ENCODE measurements around the gene HIC1. TPM values are rescaled to one million over a fixed set of nuclear protein-coding genes. Genes with fewer than 3 reads are reported as not detected.
A peak's percentile ranks its signal among the peaks of the same experiment; 100 is the strongest.

Gene HIC1
- total RNA-seq, 4 donors from 2014 or later, result 27.6 to 64.7 (median 50.0) TPM

DNA sequence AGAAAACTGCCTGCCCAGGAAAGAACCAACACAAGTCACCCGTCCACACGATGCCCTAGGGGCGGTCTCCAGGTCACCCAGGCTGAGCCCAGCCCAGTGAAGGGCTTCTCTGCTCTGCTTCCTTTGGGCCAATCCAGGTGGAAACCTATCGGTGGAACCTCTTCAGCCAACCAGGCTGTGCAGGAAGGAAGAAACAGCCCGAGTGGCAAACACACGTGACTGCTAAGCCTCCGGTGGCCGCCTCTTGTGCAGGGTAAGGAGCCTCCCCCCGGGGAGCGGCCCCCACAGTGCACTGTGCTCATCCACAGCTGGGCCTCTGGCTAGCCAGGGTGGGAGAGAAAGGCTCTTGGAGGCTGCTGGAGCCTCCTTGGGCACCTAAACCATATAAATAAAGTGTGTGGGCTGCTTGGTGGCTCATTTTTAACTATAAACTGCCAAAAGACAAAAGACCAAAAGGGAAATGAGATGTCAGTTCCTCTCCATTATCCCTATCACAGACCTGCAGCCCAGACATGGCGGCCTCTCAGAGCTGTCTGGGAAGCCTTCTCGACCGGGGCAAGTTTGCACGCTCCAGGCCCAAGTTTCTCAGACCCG lies 32.2 kb upstream of the HIC1 start:
- peaks cover 0 to 58% of the 10 kb centered on the region in 2 donors for H3K27me3 ChIP-seq
- TF ChIP-seq POLR2A (IDR thresholded peaks at IDR 0.05), result no peak
- TF ChIP-seq, protein P1, sequence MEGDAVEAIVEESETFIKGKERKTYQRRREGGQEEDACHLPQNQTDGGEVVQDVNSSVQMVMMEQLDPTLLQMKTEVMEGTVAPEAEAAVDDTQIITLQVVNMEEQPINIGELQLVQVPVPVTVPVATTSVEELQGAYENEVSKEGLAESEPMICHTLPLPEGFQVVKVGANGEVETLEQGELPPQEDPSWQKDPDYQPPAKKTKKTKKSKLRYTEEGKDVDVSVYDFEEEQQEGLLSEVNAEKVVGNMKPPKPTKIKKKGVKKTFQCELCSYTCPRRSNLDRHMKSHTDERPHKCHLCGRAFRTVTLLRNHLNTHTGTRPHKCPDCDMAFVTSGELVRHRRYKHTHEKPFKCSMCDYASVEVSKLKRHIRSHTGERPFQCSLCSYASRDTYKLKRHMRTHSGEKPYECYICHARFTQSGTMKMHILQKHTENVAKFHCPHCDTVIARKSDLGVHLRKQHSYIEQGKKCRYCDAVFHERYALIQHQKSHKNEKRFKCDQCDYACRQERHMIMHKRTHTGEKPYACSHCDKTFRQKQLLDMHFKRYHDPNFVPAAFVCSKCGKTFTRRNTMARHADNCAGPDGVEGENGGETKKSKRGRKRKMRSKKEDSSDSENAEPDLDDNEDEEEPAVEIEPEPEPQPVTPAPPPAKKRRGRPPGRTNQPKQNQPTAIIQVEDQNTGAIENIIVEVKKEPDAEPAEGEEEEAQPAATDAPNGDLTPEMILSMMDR (IDR thresholded peaks at IDR 0.05), result no peak
- TF ChIP-seq EP300 (IDR thresholded peaks at IDR 0.05), result no peak
- H3K4me1 ChIP-seq, result peaks cover 0 to 42% (median 30%) of the 10 kb centered on the region in 4 donors
- H3K27ac ChIP-seq, result peak overlapping the region in 1 of 4 donors; percentile 51
- H3K9me3 ChIP-seq, result no peaks in the 10 kb centered on the region
- WGBS, 2 donors, result 72 to 77% methylated on average over 11 to 14 of the region's 15 CpGs
- no peak overlapping the region for H3K4me3 ChIP-seq
- DNase-seq (ENCODE audit: low spot score in 2 of 2), result no peak
- no peaks in the 10 kb centered on the region for H3K36me3 ChIP-seq

DNA sequence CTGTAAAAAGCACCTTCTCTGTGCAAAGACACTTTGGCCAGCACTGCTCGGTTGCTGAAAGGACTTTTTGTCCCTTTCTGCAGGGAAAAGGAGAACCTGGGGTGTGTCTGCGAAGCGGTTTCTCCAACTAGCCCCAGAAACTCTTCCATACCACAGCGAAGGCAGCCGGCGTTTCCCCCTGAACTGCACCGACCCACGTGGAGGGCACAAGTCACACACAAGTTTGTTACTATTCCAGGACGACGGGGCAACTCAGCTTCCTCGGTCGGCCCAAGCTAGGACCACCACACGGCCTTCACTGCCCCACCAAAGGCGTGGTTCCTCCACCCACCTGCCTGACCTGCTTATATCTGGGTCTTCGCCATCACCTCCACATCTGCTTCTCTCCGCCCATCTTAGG lies 31.6 kb upstream of the HIC1 start:
- DNase-seq (ENCODE audit: low spot score in 2 of 2), result no peak
- H3K4me3 ChIP-seq, result peak overlapping the region in 1 of 4 donors; percentile 68
- peaks cover 0 to 47% (median 30%) of the 10 kb centered on the region in 4 donors for H3K4me1 ChIP-seq
- H3K9me3 ChIP-seq, result no peaks in the 10 kb centered on the region
- peaks cover 0 to 60% of the 10 kb centered on the region in 2 donors for H3K27me3 ChIP-seq
- TF ChIP-seq POLR2A (IDR thresholded peaks at IDR 0.05) (no peak), EP300 (IDR thresholded peaks at IDR 0.05) (no peak)
- TF ChIP-seq, protein P1 (IDR thresholded peaks at IDR 0.05), result no peak
- WGBS, 2 donors, result 53 to 61% methylated on average over 8 to 16 of the region's 16 CpGs
- H3K36me3 ChIP-seq, result no peaks in the 10 kb centered on the region
- peak overlapping the region in 1 of 4 donors; percentile 51 for H3K27ac ChIP-seq

DNA sequence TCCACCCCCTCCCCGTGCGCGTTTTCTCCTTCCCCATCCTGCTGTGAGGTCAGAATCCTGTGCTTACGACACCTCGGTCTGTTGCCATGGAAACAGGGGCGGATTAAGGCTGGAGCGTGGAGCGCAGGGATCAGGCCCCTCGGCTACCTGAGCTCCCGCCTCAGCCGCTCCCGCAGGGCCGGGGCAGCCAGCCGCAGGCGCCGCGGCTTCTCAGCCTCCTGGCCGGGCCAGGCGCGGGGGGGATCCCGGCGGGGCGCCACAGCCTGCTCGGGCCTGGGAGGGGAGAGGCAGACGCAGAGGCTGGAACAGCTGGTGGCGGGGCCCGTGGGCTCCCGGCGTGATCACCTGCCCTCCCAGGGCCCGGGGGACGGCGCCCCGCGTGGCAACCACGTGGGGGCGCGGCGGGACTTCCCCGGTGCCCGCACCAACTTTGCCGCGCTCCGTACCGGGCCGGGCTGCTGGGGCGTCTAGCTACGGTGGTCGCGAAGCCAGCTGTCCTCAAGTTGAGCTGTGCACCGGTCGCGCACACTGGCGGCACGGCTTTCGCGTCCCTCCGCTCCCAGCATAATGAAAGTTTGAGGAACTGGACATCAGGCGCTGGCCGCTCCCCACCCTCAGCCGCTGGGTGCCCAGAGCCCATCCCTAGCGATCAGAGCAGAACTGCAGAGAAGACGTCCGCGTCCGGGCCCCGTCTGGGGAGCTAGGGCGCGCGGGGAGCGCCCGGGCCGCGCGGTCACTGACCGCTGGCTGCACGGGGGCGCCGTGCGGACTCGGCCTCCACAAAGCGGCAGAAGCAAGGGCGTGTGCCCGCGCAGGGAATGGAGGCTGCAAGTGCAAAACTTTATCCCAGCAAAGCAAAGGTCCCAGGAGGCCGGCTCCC lies 31.0 kb upstream of the HIC1 start:
- DNase-seq (ENCODE audit: low spot score in 2 of 2), result peak; percentile 69 to 83
- 1 to 3% methylated on average over 51 to 74 of the region's 85 CpGs for WGBS, 2 donors
- Histone ChIP-seq H3K9me3 (no peaks in the 10 kb centered on the region), H3K27ac (no peak overlapping the region), H3K36me3 (no peaks in the 10 kb centered on the region), H3K27me3 (peaks cover 0 to 57% of the 10 kb centered on the region in 2 donors), H3K4me1 (peaks cover 0 to 50% (median 30%) of the 10 kb centered on the region in 4 donors), H3K4me3 (peak overlapping the region; percentile 42 to 68 (median 50))
- TF ChIP-seq EP300 (IDR thresholded peaks at IDR 0.05) (no peak), POLR2A (IDR thresholded peaks at IDR 0.05) (no peak)
- TF ChIP-seq, protein P1 (IDR thresholded peaks at IDR 0.05), result no peak

DNA sequence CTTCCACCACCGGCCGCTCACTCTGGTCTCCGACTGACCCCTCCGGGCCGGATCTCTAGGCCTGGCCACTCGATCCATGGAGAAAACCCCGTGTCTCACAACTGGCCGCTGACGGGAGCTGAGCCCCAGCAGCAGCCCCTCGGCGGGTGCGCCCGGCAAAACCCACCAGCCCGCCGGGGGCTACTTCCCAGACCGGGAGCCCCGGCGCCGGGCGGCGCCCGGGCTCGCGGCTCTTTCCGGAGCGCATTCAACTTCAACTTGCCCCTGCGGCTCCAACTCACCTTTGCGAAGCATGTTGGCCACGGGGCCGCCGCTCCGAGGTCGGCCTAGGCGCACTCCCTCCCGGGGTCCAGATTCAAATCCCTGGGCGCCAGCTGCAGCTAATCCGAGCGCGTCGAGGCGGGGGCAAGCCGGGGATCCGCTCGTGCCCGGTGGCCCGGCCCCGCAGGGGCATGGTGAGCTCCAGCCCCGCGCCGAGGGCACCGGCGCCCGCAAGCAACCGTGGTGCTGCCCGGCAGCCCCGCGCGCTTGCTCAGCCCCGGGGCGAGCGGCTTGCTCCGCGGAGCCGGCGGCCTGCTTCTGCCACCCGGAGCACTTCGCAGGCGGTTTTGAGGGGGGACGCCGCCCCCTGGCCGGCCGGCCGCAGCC lies 30.2 kb upstream of the HIC1 start:
- Histone ChIP-seq H3K9me3 (no peaks in the 10 kb centered on the region), H3K4me3 (peak overlapping the region; percentile 42 to 68 (median 50)), H3K4me1 (peaks cover 0 to 54% (median 30%) of the 10 kb centered on the region in 4 donors), H3K36me3 (no peaks in the 10 kb centered on the region), H3K27ac (no peak overlapping the region), H3K27me3 (peaks cover 0 to 60% of the 10 kb centered on the region in 2 donors)
- TF ChIP-seq EP300 (IDR thresholded peaks at IDR 0.05) (no peak), POLR2A (IDR thresholded peaks at IDR 0.05) (no peak)
- TF ChIP-seq, protein P1 (IDR thresholded peaks at IDR 0.05), result no peak
- DNase-seq (ENCODE audit: low spot score in 2 of 2), result no peak
- 0 to 1% methylated on average over 35 to 39 of the region's 73 CpGs for WGBS, 2 donors
